CD14-positive monocyte (primary cell): Measurements from ENCODE around the gene CEL. TPM values are rescaled to one million over a fixed set of nuclear protein-coding genes. Genes with fewer than 3 reads are reported as not detected.

ENCODE experiments used
- DNase-seq, 3 donors: peaks; one replicate each; pipeline ENCODE4 v3.0.0-alpha.2; 2011 to 2022
- H2AFZ ChIP-seq: 2 replicates; pipeline ENCODE4 v1.6.0; 2012; ENCODE audit warnings: mild to moderate bottlenecking, low read depth, low read length, inconsistent platforms; ENCODE audit not compliant: insufficient read depth, poor library complexity, severe bottlenecking
- H3K27ac ChIP-seq, 2 donors: 1 replicate in 1 of 2; 2 replicates in 1 of 2; pipeline ENCODE4 v1.5.1; 2012 to 2013; ENCODE audit warnings: low read length in 2 of 2, control low read depth in 1 of 2, inconsistent platforms in 1 of 2, low read depth in 1 of 2, mild to moderate bottlenecking in 1 of 2
- H3K27me3 ChIP-seq, 2 donors: one replicate each; pipeline versions ENCODE4 v1.6.0 to v1.6.1; 2011 to 2013; ENCODE audit warnings: low read length in 2 of 2; ENCODE audit not compliant: control insufficient read depth in 2 of 2, insufficient read depth in 2 of 2
- H3K36me3 ChIP-seq, 2 donors: replicated peaks in 1 of 2; 1 replicate in 1 of 2; 2 replicates in 1 of 2; pipeline versions ENCODE4 v1.5.1 to v1.6.1; 2012 to 2013; ENCODE audit warnings: low read length in 2 of 2, control low read depth in 1 of 2, inconsistent platforms in 1 of 2, mild to moderate bottlenecking in 1 of 2; ENCODE audit not compliant: insufficient read depth in 2 of 2, control insufficient read depth in 1 of 2
- H3K4me1 ChIP-seq, 2 donors: 1 replicate in 1 of 2; 2 replicates in 1 of 2; pipeline versions ENCODE4 v1.5.1 to v1.6.1; 2012 to 2013; ENCODE audit warnings: low read length in 2 of 2, control low read depth in 1 of 2, inconsistent platforms in 1 of 2, mild to moderate bottlenecking in 1 of 2, moderate library complexity in 1 of 2; ENCODE audit not compliant: insufficient read depth in 2 of 2, control insufficient read depth in 1 of 2
- H3K4me2 ChIP-seq: replicated peaks from 2 replicates; pipeline ENCODE3; 2012; ENCODE audit warnings: low read length, moderate library complexity, mild to moderate bottlenecking; ENCODE audit not compliant: poor library complexity, severe bottlenecking; ENCODE audit errors: extremely low read depth
- H3K4me3 ChIP-seq, 3 experiments: fragments of 200-600 bp in 1 of 3; sonication (generic) in 1 of 3; replicated peaks in 1 of 3; 1 replicate in 2 of 3; 2 replicates in 1 of 3; pipeline ENCODE4 v1.5.1; 2011 to 2013; ENCODE audit warnings: low read length in 3 of 3, mild to moderate bottlenecking in 3 of 3, control low read depth in 2 of 3, low read depth in 2 of 3, inconsistent platforms in 1 of 3, moderate library complexity in 1 of 3
- H3K79me2 ChIP-seq: 2 replicates; pipeline ENCODE4 v1.6.0; 2012; ENCODE audit warnings: mild to moderate bottlenecking, control low read depth, inconsistent platforms, low read length, moderate library complexity; ENCODE audit not compliant: insufficient read depth
- H3K9ac ChIP-seq: 2 replicates; pipeline ENCODE4 v1.6.0; 2017; ENCODE audit warnings: low read length, mild to moderate bottlenecking; ENCODE audit not compliant: insufficient read depth, poor library complexity, severe bottlenecking
- H3K9me3 ChIP-seq, 2 donors: replicated peaks in 1 of 2; 1 replicate in 1 of 2; 2 replicates in 1 of 2; pipeline versions ENCODE4 v1.5.1 to v1.6.1; 2012 to 2013; ENCODE audit warnings: low read length in 2 of 2, control low read depth in 1 of 2; ENCODE audit not compliant: control insufficient read depth in 1 of 2, insufficient read depth in 1 of 2
- H4K20me1 ChIP-seq: 2 replicates; pipeline ENCODE4 v1.6.0; 2012; ENCODE audit warnings: mild to moderate bottlenecking, low read length, control low read depth, moderate library complexity; ENCODE audit not compliant: insufficient read depth
- H3K27ac Mint-ChIP-seq, 7 donors: one replicate each; pipeline ENCODE4 v1.8.0; 2020; ENCODE audit warnings: mild to moderate bottlenecking in 7 of 7, mixed read lengths in 7 of 7, moderate library complexity in 6 of 7, inconsistent platforms in 2 of 7
- H3K27me3 Mint-ChIP-seq, 3 donors: one replicate each; pipeline ENCODE4 v1.8.0; 2021 to 2022; ENCODE audit warnings: low read depth in 3 of 3, mild to moderate bottlenecking in 3 of 3, mixed read lengths in 3 of 3, moderate library complexity in 3 of 3, inconsistent platforms in 1 of 3
- H3K36me3 Mint-ChIP-seq, 2 donors: one replicate each; pipeline ENCODE4 v1.8.0; 2020; ENCODE audit warnings: mixed read lengths in 2 of 2, inconsistent platforms in 1 of 2, mild to moderate bottlenecking in 1 of 2
- H3K4me1 Mint-ChIP-seq: one replicate; pipeline ENCODE4 v1.8.0; 2020; ENCODE audit warnings: mild to moderate bottlenecking, mixed read lengths
- H3K4me3 Mint-ChIP-seq, 2 donors: one replicate each; pipeline ENCODE4 v1.8.0; 2020; ENCODE audit warnings: mild to moderate bottlenecking in 2 of 2, mixed read lengths in 2 of 2, moderate library complexity in 1 of 2
- H3K9me3 Mint-ChIP-seq, 7 donors: one replicate each; pipeline ENCODE4 v1.8.0; 2020 to 2022; ENCODE audit warnings: mixed read lengths in 7 of 7, mild to moderate bottlenecking in 6 of 7, moderate library complexity in 6 of 7, inconsistent platforms in 2 of 7
- WGBS: methylation state at CpG from one replicate; pipeline ENCODE4 v1.1.5; 2013; ENCODE audit warnings: missing lambda C conversion rate; ENCODE audit not compliant: insufficient coverage; 5-methylcytosine and 5-hydroxymethylcytosine counted together
- intact Hi-C, 2 donors: fragments of 100-400 bp; cut with micrococcal nuclease; formaldehyde crosslinking; loops; one replicate each; pipeline versions ENCODE4 v1.15.0 to v1.15.1; 2023
- polyA plus RNA-seq, 3 donors: library from polyadenylated mRNA; depleted of rRNA in 1 of 3; unstranded in 2 of 3; stranded (reverse) in 1 of 3; fragments of 300-500 nt in 2 of 3; fragments of >200 nt in 1 of 3; fragmentation: Illumina TruSeq in 2 of 3; gene quantifications; 1 replicate in 2 of 3; 2 replicates in 1 of 3; pipeline ENCODE4 v1.2.3, GENCODE V29; 2012 to 2021
- TF ChIP-seq, protein P1 (sequence below): fragments of 200-600 bp; IDR thresholded peaks from one replicate; pipeline ENCODE4 v1.8.0; 2022; ENCODE audit warnings: antibody characterized with exemption, mild to moderate bottlenecking

The CEL gene
- polyA plus RNA-seq, 3 donors: 0.24 TPM; not detected in 2

DNA sequence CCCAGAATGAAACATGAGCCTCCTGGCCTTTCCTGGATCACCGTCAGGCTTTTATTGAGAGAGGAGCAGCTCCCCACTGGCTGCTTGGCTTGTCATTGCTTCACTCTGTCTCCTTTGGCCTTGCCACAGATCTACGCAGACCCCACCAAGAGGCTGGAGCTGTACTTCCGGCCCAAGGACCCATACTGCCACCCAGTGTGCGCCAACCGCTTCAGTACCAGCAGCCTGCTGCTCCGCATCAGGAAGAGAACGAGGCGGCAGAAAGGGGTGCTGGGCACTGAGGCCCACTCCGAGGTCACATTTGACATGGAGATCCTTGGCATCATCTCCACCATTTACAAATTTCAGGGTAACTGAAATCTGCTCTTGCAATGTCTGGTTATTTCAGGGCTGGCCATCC is 19.8 kb upstream of the CEL start:
- H3K9me3 ChIP-seq: no peaks in the 10 kb centered on the region
- no peak overlapping the region for H3K9ac ChIP-seq
- H3K27ac ChIP-seq: no peak overlapping the region
- H3K79me2 ChIP-seq: peaks cover 48% of the 10 kb centered on the region
- H3K4me3 Mint-ChIP-seq: no peak overlapping the region
- peak overlapping the region in 1 of 7 donors; percentile 10 for H3K27ac Mint-ChIP-seq
- H3K4me3 ChIP-seq: no peak overlapping the region
- no peaks in the 10 kb centered on the region for H3K4me1 ChIP-seq
- H3K36me3 Mint-ChIP-seq: peaks cover 64 to 65% of the 10 kb centered on the region in 2 donors
- no peak overlapping the region for H3K4me2 ChIP-seq
- peaks cover 55 to 65% of the 10 kb centered on the region in 2 donors for H3K36me3 ChIP-seq
- H3K4me1 Mint-ChIP-seq: peaks cover 7% of the 10 kb centered on the region
- H2AFZ ChIP-seq: no peak overlapping the region
- H4K20me1 ChIP-seq: peaks cover 39% of the 10 kb centered on the region
- H3K27me3 Mint-ChIP-seq: no peaks in the 10 kb centered on the region
- intact Hi-C loops: no loop called here
- DNase-seq: no peak
- TF ChIP-seq, protein P1, sequence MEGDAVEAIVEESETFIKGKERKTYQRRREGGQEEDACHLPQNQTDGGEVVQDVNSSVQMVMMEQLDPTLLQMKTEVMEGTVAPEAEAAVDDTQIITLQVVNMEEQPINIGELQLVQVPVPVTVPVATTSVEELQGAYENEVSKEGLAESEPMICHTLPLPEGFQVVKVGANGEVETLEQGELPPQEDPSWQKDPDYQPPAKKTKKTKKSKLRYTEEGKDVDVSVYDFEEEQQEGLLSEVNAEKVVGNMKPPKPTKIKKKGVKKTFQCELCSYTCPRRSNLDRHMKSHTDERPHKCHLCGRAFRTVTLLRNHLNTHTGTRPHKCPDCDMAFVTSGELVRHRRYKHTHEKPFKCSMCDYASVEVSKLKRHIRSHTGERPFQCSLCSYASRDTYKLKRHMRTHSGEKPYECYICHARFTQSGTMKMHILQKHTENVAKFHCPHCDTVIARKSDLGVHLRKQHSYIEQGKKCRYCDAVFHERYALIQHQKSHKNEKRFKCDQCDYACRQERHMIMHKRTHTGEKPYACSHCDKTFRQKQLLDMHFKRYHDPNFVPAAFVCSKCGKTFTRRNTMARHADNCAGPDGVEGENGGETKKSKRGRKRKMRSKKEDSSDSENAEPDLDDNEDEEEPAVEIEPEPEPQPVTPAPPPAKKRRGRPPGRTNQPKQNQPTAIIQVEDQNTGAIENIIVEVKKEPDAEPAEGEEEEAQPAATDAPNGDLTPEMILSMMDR: no peak
- 98% methylated on average over 7 of the region's 9 CpGs for WGBS
- H3K27me3 ChIP-seq: no peaks in the 10 kb centered on the region
- H3K9me3 Mint-ChIP-seq: no peaks in the 10 kb centered on the region

DNA sequence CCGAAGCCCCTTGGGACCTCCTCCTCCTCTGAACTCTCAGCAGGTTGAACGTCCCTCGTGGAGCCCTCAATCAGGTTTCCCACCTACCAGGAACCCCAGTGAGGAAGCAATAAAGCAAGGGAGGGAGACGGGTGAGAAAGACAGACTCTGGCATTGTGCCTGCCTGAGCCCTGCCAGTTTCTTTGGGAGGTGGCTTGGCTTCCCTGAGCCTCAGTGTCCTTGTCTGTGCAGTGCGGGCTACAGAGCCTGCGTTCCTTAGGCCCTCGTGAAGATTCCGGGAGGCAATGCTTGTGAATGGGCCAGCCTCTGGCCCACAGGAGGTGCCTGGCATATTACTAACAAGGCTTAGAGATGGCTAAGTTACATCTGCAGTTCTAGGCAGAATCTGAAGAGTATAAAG is 19.1 kb upstream of the CEL start:
- H3K4me1 Mint-ChIP-seq: peaks cover 5% of the 10 kb centered on the region
- intact Hi-C loops: no loop called here

More for the DNA sequence above, 19.1 kb upstream of the CEL start:
- no peak overlapping the region for H3K27ac ChIP-seq
- no peaks in the 10 kb centered on the region for H3K9me3 Mint-ChIP-seq
- peaks cover 60 to 66% of the 10 kb centered on the region in 2 donors for H3K36me3 ChIP-seq
- H3K4me3 Mint-ChIP-seq: no peak overlapping the region
- no peaks in the 10 kb centered on the region for H3K27me3 Mint-ChIP-seq
- no peak overlapping the region for H2AFZ ChIP-seq
- no peaks in the 10 kb centered on the region for H3K27me3 ChIP-seq
- peak overlapping the region in 2 of 7 donors; percentile 26 to 64 for H3K27ac Mint-ChIP-seq
- H3K36me3 Mint-ChIP-seq: peaks cover 65 to 71% of the 10 kb centered on the region in 2 donors
- H3K9ac ChIP-seq: no peak overlapping the region
- no peak overlapping the region for H3K4me2 ChIP-seq
- 97% methylated on average over 6 of the region's 8 CpGs for WGBS
- H3K4me1 ChIP-seq: no peaks in the 10 kb centered on the region
- H3K4me3 ChIP-seq: no peak overlapping the region
- peaks cover 32% of the 10 kb centered on the region for H4K20me1 ChIP-seq
- H3K79me2 ChIP-seq: peaks cover 41% of the 10 kb centered on the region
- DNase-seq: no peak
- H3K9me3 ChIP-seq: no peaks in the 10 kb centered on the region
- TF ChIP-seq, protein P1: no peak
